ENCODE measurements around the gene ARMC8. TPM values are rescaled to one million over a fixed set of nuclear protein-coding genes. Genes with fewer than 3 reads are reported as not detected.

Gene ARMC8
- total and polyA plus RNA-seq, 2 of the 8 experiments (the other 6 are each of a cell fraction or from before 2014, with no cell fraction given) = 47.3 to 58.5 TPM

GRCh38 chr3:138267083-138267482 is 80.0 kb downstream of the ARMC8 start:
- Histone ChIP-seq H3K4me3 (ENCODE audit: extremely low read depth in 1 of 4, insufficient read depth in 2 of 4, low read depth in 3 of 4, low read length in 4 of 4) (no peak overlapping the region), H3K27me3 (replicated peaks in 1 of 4; ENCODE audit: control insufficient read depth in 3 of 4, extremely low read depth in 1 of 4, insufficient read depth in 3 of 4, low read length in 3 of 4) (no peaks in the 10 kb centered on the region), H4K91ac (replicated peaks; ENCODE audit: insufficient read length, low read length) (no peak overlapping the region), H4K5ac (ENCODE audit: insufficient read length, low read depth, low read length) (no peak overlapping the region), H3K14ac (ENCODE audit: insufficient read length) (no peak overlapping the region), H2BK15ac (ENCODE audit: low read length) (no peak overlapping the region), H4K8ac (ENCODE audit: extremely low read depth, insufficient read depth, low read length) (no peak overlapping the region), H2BK5ac (ENCODE audit: low read depth, low read length) (no peak overlapping the region), H2AK5ac (ENCODE audit: low read depth, low read length) (no peak overlapping the region), H3K18ac (ENCODE audit: extremely low read depth, low read length) (no peak overlapping the region), H4K20me1 (replicated peaks in 1 of 2; ENCODE audit: control insufficient read depth in 1 of 2, insufficient read depth in 2 of 2, low read length in 2 of 2) (no peaks in the 10 kb centered on the region), H3K79me2 (ENCODE audit: control insufficient read depth in 1 of 2, insufficient read depth in 2 of 2, low read length in 2 of 2) (no peaks in the 10 kb centered on the region), H3K4ac (replicated peaks; ENCODE audit: insufficient read length, low read depth, low read length) (no peak overlapping the region), H3K27ac (ENCODE audit: low read depth, low read length) (no peak overlapping the region), H2AFZ (ENCODE audit: low read length) (no peak overlapping the region), H2BK20ac (ENCODE audit: low read length) (no peak overlapping the region), H3K23me2 (ENCODE audit: low read depth, low read length) (no peaks in the 10 kb centered on the region), H3K56ac (replicated peaks; ENCODE audit: insufficient read length, low read depth, low read length) (no peak overlapping the region), H3K23ac (ENCODE audit: insufficient read length) (no peak overlapping the region), H3K36me3 (ENCODE audit: control insufficient read depth in 2 of 4, insufficient read depth in 4 of 4, low read length in 3 of 4) (peaks cover 0 to 20% (median 6%) of the 10 kb centered on the region in 4 experiments; a peak in 5 of 8 replicates), H3K4me1 (replicated peaks in 1 of 4; ENCODE audit: control insufficient read depth in 3 of 4, insufficient read depth in 4 of 4, low read length in 3 of 4) (no peaks in the 10 kb centered on the region), H3K79me1 (ENCODE audit: low read depth, low read length) (no peaks in the 10 kb centered on the region), H2BK120ac (replicated peaks; ENCODE audit: low read depth, low read length) (no peak overlapping the region), H3K4me2 (ENCODE audit: insufficient read depth in 1 of 2, low read depth in 2 of 2, low read length in 2 of 2) (no peak overlapping the region), H3K9me3 (ENCODE audit: insufficient read depth in 2 of 2, low read depth in 1 of 2, low read length in 1 of 2) (no peaks in the 10 kb centered on the region), H2BK12ac (ENCODE audit: low read depth, low read length) (no peak overlapping the region), H3K9ac (replicated peaks in 1 of 4; ENCODE audit: extremely low read depth in 1 of 4, low read depth in 3 of 4, low read length in 3 of 4) (no peak overlapping the region)
- 93% methylated on average over 3 of the region's 3 CpGs; no CpG with 5 or more reads in 1 of the 2 experiments for WGBS, 2 experiments (ENCODE audit: extremely low coverage in 1 of 2, insufficient coverage in 1 of 2, insufficient read length in 1 of 2, insufficient replicate concordance in 2 of 2, low coverage in 1 of 2, low lambda C conversion rate in 2 of 2, missing lambda C conversion rate in 1 of 2)
- FAIRE-seq = no peak
- ChIA-PET CTCF (ENCODE audit: partially characterized antibody) (interaction anchor here (1.4 kb wide), 1 partner anchor 50 kb away, joined by 3 read pairs; no protein-coding TSS in a partner anchor), POLR2A (ENCODE audit: partially characterized antibody) (interaction anchor here (0.6 to 1.1 kb wide), 2 partner anchors 79 to 92 kb away, joined by 3 to 4 read pairs; partner anchors contain the start of gene DBR1)
- TF ChIP-seq ZNF274 (IDR thresholded peaks at IDR 0.05; ENCODE audit: borderline replicate concordance, extremely low read depth, low read length) (no peak), KDM4A (IDR thresholded peaks at IDR 0.05; ENCODE audit: low read depth, low read length, severe bottlenecking) (no peak), TCF12 (IDR thresholded peaks at IDR 0.05; ENCODE audit: low read depth, low read length) (no peak)
- no peak for DNase-seq (ENCODE audit: low read depth in 1 of 2, low spot score in 2 of 2)

Data from H1 (cell line).